EL (cell line): ENCODE results near the gene MYADML2.
A peak's percentile ranks its signal among the peaks of the same experiment; 100 is the strongest.

ENCODE experiments used
- DNase-seq: peaks from one replicate; pipeline ENCODE4 v3.0.0-alpha.2; 2016

MYADML2 gene

GRCh38 chr17:81934850-81935708, 12.0 kb downstream of the MYADML2 start:
- DNase-seq: no peak

- no peak for DNase-seq
Measured at GRCh38 chr17:81934098-81934757, 12.8 kb downstream of the MYADML2 start.

- DNase-seq: no peak
Measured at GRCh38 chr17:81933178-81933699, 13.8 kb downstream of the MYADML2 start.

GRCh38 chr17:81932333-81932983, 14.6 kb downstream of the MYADML2 start:
- no peak for DNase-seq

- DNase-seq: no peak
Measured at GRCh38 chr17:81931557-81932332, 15.3 kb downstream of the MYADML2 start.

- no peak for DNase-seq
Measured at GRCh38 chr17:81931189-81931556, 15.9 kb downstream of the MYADML2 start.

GRCh38 chr17:81930142-81931125, 16.6 kb downstream of the MYADML2 start:
- no peak for DNase-seq

GRCh38 chr17:81929253-81930141, 17.5 kb downstream of the MYADML2 start:
- DNase-seq: no peak

GRCh38 chr17:81928544-81929252, 18.3 kb downstream of the MYADML2 start:
- peak; percentile 32 for DNase-seq

- DNase-seq: peak; percentile 95
Measured at GRCh38 chr17:81927653-81928543, 19.1 kb downstream of the MYADML2 start, which contains the start of gene MAFG. MAFG (minus strand) TSS chr17:81927735; CDS start chr17:81923185, 4,550 bp downstream.

GRCh38 chr17:81927152-81927652, 19.8 kb downstream of the MYADML2 start:
- DNase-seq: no peak

- peak; percentile 91 for DNase-seq
Measured at GRCh38 chr17:81926451-81927151, 20.4 kb downstream of the MYADML2 start.

GRCh38 chr17:81925860-81926450, 21.1 kb downstream of the MYADML2 start:
- no peak for DNase-seq

- DNase-seq: no peak
Measured at GRCh38 chr17:81924557-81925532, 22.2 kb downstream of the MYADML2 start.

- peak; percentile 74 for DNase-seq
Measured at GRCh38 chr17:81923302-81924260, 23.5 kb downstream of the MYADML2 start.
